Cardiac fibroblast (primary cell): ENCODE measurements around the gene SAG.
A peak's percentile ranks its signal among the peaks of the same experiment; 100 is the strongest.

Source experiments
- DNase-seq, 2 donors: peaks; one replicate each; pipeline versions ENCODE4 v3.0.0 to v3.0.0-alpha.2; 2010; ENCODE audit warnings: low read depth in 2 of 2
- H3K4me3 ChIP-seq, 2 donors: replicated peaks in 1 of 2; 1 replicate in 1 of 2; 2 replicates in 1 of 2; pipeline ENCODE4 v1.5.1; 2011; ENCODE audit warnings: low read depth in 2 of 2, low read length in 2 of 2, mild to moderate bottlenecking in 2 of 2, moderate library complexity in 1 of 2
- CTCF ChIP-seq: IDR thresholded peaks from one replicate; pipeline ENCODE4 v1.5.1; 2011; ENCODE audit warnings: low read depth, mild to moderate bottlenecking, low read length, inconsistent platforms

The SAG gene

GRCh38 chr2:233354971-233355574 is 47.5 kb downstream of the SAG start:
- peak; percentile 27 to 29 for DNase-seq

GRCh38 chr2:233355916-233356315 is 48.3 kb downstream of the SAG start:
- H3K4me3 ChIP-seq = no peak overlapping the region
- TF ChIP-seq CTCF = no peak
- DNase-seq = no peak

More at GRCh38 chr2:233354971-233355574, 47.5 kb downstream of the SAG start:
- H3K4me3 ChIP-seq = peak overlapping the region; percentile 72 to 75
- no peak for TF ChIP-seq CTCF

GRCh38 chr2:233356546-233357308 is 49.1 kb downstream of the SAG start:
- DNase-seq = peak in 1 of 2 donors; percentile 25
- TF ChIP-seq CTCF = no peak
- no peak overlapping the region for H3K4me3 ChIP-seq

- DNase-seq = peak in 1 of 2 donors; percentile 23
- no peak for TF ChIP-seq CTCF
- H3K4me3 ChIP-seq = no peak overlapping the region
Observed at GRCh38 chr2:233358335-233358734, 50.7 kb downstream of the SAG start.

- no peak for DNase-seq
- TF ChIP-seq CTCF = no peak
- H3K4me3 ChIP-seq = no peak overlapping the region
Observed at GRCh38 chr2:233358947-233359346, 51.3 kb downstream of the SAG start.

- no peak overlapping the region for H3K4me3 ChIP-seq
- DNase-seq = no peak
- no peak for TF ChIP-seq CTCF
Observed at GRCh38 chr2:233359823-233360222, 52.2 kb downstream of the SAG start.

GRCh38 chr2:233360771-233361176 is 53.2 kb downstream of the SAG start:
- no peak for DNase-seq
- TF ChIP-seq CTCF = no peak
- no peak overlapping the region for H3K4me3 ChIP-seq
